Activated gamma-delta T cell treated with Interleukin-2 at 50 U/mL for 16 hours (primary cell): Measurements from ENCODE around the gene USP47.

Experiments used
- DNase-seq: peaks from one replicate; pipeline ENCODE4 v3.0.0-alpha.2; 2020

Gene USP47

DNA sequence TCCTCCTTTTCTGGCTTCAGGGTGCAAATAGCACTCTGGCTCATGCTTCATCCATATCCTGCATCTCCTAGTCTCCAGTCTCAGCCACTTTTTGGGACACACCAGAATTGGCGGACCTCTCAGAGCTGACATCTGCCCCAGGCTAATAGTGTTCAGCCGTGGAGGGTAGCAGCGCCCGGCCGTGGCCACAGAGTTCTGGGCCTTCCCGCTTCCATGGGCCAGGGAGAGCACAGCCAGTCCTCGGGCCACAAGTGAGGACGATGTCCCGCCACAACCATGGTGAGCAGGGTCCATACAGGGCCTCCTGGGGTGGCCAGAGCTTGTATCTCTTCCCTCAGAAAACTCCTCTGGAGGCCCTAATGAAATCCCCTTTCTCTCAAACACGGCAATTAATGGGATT lies 140.7 kb downstream of the USP47 start:
- no peak for DNase-seq

DNA sequence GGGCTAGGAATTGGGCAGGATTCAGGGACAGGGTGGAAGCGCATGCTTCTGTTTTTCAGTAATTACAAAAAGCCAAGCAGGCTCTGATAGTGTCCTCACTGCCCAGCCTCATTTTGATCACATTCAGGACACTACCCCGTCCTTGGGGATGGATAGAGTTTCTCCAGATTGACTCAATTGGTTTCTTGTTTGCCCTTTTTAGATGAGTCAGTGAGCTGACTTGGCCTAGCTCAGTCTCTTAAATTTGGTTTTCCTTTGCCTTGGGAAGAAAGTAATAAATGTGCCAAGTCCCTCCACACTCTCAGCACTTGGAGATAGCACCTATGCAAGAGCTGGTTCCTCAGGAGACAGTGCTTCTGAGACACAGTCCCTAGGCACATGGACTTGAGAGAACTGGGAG lies 141.2 kb downstream of the USP47 start:
- DNase-seq, result no peak

DNA sequence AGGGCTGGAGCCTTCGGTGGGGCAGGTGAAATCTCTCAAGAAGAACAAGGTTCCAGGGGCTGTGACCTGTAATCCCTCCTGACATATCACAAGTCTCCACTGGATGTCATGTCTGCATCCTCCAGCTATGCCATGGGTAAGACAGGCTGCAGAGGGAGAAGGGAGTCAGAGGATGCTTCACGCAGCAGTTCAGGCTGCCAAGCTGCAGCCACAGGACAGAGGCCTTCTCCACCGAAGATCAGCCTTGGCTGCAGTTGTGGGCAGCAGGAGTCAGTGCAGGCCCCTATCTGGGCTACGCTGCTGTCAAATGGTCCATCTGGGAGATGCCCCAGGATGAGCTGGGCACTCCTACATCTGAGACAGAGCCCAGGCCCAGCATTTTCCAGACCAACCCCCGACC lies 141.7 kb downstream of the USP47 start:
- no peak for DNase-seq

DNA sequence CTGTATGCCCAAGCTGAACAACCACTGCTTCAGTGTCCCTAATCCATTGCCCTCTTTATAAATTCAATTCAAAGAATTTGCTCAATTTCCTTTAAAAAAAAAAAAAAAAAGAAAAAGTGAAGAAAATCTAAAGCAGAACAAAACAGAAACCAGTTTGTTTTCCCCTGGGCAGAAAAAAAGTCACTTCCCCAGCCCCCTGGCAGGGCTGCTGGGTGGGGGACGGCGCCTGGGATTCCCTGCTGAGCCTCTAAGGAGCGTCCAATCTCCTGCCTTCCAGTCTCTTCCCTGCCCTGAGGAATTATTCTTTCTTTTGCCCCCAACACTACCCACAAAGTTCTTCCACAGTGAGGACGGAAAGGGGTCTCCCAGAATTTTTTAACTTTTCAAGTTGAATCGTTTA lies 142.8 kb downstream of the USP47 start:
- DNase-seq, result no peak

DNA sequence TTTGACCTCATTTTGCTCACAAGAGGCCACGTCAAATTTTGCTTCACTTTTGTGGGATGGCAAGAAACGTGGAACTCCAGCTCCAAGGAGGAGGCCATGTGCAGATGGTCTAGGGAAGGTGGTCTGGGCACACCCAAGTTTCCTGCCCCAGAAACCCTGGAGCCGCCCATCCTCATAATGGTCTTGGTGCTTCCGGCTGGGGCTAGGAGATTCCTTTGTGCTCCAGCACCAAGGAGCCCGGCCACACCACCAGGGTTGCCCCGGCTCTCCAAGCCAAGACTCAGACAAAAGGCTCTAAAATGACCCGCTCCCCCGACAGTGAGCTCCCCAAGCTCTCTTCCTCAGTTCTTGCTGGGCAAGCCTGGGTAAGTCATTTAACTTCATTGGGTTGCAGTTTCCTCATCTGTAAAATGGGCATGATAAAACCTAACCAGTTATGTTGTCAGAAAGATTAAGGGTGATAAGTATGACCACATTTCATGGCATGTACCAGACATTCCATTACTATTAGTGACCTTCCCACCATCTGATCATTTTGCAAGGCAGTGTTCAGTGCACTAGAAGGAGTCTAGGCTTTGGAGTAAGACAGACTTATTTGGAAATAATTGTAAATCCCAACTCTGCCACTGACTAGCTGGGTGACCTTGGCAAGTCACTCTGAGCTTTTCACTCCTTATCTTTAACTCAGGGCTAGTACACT lies 143.4 kb downstream of the USP47 start:
- no peak for DNase-seq

DNA sequence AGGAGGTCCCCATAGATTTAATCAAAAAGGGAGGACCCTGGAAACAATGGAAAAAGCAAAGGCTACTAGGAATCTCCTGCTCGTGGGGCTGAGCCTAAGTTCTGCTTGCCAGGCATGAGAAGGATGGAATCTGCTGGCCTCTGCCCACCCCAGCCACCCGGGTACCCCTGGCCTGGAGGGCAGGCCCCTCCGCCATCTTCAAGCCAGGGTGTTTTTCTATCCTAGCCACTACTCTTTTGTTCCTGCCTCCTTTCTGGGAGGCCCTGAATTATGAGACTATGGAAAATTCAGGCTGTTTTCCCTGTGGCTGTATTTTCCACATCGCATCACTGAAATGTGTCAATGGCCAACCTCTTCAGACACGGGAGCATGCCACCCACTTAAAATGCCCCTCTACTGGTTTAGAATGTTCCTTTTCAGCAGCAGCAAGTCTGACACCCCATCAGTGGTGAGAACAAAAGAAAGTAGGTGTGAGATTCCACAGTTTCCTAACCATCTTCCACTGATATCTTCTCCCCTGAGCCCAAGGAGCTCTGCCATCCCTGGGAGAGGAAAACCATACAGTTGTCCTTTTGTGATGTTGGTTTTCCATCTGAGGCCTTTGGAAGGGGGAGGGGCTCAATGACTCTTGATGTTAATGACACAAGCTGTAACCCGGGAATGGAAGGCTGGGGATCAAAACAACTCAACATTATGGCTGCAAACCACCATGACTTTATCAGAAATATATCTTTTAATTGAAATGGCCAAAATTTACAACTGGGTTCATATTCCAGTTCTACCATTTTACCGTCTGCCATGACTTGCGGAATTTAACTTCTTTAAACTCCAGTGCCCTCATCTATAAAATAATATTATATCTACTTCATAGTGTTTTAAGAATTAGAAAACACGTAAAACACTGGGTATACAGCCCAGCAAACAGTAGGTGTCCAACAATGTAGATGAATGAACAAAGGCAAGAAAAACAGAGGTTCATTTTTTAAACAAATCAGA lies 144.5 kb downstream of the USP47 start:
- no peak for DNase-seq

DNA sequence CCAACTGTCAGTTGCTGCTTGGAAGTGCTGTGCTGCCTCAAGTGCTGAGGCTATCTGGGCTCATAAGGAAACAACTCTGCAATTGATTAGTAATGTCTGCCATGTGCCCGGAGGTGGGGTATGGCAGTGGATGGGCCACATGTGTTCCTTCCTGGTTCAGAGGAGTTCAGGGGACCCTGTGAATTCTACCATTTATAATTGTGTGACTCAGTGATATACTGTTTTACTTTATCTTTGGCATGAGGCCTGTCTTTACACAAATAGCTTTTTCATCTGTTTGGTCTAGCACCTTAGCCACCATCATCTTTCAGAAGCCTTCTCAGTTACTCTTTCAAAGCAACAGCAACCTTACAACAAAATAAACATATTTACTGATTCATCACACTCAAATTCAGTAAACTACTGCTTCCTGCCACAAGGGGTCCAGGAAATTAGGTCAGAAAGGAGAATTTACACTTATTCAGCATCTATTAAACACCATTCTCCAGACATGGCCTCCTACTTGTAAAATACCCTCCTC lies 145.8 kb downstream of the USP47 start:
- peak; percentile 17 for DNase-seq

DNA sequence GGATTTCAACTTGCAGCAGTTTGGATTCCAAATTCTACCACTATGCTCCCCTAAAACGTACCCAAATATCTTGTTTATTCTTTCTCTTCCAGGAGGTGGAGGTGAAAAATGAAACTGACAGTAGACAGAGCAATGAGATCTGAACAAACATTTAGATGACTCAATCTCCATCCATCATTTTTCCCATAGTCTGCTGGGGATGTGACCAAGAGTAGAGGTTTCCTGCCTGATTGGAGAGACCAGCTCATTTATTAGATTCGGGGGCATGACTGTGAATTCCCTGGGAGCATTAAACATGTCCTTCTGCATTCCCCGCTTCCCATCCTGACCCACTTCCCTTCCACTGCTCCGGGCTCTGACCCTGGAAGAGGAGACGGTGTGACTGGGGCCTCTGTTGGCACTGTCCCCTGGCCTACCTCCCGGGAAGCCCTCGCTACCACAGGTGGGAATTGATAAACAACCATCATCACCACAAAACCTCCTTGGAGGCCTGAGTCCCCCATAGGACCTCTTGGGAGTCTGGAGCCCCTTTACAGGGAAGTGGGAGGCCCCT lies 146.4 kb downstream of the USP47 start:
- no peak for DNase-seq

DNA sequence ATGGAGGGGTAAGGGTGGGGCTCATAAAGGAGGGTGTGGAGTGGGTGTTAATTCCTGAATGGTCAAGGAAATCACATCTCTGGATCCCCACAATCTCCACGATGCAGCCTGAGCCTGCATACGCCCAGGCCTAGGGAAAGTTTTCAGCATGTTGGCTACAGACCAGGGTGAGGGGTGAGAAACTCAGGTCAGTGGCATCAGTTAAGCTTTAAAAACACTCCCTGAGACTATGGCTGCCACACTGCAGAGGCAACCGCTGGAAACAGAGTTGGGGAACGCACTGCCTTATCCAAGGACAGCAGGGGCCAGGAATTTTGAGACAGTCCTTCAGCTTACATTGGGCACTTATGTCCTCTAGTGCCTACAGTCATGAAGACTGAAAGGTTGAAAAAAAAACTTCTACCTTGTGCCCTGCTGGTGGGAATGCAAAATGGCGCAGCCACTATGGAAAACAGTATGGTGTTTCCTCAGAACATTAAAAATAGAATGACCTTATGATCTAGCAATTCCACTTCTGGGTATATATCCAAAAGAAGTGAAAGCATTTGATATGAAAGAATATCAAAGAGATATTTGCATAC lies 147.0 kb downstream of the USP47 start:
- no peak for DNase-seq

DNA sequence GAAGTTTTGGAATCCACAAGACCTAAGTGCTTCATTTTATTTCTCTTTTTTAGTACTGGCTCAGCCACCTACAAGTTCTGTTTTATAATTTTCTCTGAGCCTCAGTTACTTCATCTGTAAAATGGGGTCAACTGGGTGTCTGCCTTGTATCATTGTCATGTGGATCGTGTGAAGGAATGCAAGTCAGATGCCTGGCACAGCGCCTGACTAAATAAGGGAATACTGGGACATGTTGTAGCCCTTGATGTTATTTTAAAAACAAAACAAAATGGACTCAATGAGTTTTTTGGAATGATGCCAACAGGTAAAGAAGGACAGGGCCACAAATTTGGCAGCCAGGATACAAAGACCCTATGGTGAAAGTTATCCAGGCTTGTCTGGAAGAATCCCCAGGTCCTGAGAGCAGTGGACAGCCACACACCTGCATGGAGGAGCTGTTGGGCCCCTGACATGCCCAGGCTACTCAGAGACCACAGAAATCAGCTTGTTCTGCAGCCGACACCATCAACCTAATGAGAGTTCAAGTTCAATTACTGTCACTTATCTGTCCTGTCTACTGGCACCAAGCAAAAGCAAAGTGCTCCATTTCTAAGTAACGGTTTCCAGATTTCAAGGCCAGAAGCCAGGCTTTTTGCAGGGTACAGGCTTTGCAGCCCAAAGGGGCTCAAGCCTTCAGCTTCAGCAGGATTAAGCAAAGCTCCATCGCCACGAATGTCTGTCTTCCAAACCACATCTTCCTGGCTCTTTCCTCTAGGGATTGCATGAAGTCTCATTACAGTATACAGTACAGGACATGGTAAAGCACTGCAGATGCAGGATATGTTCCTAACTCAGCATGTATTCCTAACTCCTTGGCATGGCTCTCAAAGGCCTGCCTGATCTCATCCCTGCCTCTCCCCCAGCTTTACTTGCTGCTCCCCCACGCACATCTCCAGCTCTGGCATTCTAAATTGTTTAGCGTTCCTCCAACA lies 148.3 kb downstream of the USP47 start:
- DNase-seq, result no peak

DNA sequence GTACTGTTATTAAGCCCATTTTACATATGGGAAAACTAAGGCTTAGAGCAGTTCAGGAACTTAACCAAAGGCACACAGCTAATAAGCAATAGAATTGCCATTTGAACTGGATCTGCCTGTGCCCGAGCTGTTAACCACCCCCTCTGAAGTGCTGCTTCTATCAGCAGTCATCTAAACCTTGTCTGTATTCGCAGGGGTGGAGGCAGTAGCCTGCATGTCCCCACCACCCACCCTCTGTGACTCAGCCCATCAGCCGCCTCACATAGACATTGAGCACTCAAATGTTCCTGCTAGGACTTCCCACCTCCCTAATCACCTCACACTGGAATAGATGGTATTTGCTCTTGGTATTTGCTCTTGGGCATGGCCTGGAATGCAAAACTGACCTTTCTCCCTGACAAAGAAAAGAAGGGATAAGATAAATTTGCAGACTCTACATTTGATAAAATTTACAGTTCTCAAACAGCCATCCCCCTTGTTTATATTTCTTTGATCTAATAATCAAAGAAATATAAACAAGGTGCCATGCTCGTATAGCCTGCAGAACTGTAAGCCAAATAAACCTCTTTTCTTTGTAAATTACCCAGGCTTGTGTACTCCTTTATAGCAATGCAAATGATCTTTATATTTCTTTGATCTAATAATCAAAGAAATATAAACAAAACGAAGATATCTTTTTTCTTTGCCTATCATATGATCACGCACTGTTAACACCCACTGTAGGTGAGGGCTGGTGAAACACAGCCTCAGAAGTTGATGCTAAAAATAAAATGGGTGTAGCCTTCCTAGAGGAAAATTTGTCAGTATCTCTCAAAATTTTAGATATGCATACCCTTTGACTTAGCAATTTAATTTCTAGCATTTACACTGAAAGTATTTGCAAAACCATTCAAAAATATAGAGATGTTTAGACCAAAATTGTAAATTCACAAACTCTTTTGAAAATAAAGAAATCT lies 150.8 kb downstream of the USP47 start:
- DNase-seq, result no peak

DNA sequence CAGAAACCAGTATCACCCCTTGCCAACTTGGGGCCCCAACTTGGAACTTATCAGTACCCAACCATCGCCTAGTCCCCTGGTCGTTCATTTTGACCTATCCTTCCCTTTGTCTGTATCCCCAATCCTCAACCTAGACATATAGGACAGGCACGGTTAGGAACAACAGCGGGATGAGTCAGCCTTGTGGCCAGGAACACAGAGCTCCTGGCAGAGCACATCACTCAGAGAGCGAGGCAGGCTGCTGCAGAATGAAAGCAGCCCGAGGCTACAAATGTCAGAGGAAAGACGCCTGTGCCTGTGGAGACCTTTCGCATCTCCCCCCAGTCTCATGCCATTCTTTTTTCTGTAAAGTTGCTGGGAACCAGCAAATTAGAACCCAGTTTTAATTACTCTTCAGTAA lies 152.1 kb downstream of the USP47 start:
- no peak for DNase-seq

DNA sequence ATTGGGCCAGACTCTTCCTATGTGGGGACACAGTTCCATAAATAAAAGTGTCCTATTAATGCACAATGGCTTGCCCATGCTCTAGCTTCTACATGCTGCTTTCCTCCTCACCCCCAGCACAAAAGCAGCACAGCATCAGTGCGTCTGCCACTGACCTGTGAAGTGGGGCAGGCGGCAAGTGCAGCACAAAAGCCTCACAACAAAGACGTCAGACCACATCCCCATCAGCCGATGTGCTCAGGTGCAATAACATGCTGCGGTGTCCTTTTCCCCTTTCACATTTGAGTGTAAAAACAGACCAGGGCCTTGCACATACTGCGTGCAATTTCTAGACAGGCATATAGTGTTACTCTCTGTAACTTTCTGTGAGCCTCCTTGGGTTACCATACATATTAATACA lies 153.8 kb downstream of the USP47 start:
- peak; percentile 62 for DNase-seq

DNA sequence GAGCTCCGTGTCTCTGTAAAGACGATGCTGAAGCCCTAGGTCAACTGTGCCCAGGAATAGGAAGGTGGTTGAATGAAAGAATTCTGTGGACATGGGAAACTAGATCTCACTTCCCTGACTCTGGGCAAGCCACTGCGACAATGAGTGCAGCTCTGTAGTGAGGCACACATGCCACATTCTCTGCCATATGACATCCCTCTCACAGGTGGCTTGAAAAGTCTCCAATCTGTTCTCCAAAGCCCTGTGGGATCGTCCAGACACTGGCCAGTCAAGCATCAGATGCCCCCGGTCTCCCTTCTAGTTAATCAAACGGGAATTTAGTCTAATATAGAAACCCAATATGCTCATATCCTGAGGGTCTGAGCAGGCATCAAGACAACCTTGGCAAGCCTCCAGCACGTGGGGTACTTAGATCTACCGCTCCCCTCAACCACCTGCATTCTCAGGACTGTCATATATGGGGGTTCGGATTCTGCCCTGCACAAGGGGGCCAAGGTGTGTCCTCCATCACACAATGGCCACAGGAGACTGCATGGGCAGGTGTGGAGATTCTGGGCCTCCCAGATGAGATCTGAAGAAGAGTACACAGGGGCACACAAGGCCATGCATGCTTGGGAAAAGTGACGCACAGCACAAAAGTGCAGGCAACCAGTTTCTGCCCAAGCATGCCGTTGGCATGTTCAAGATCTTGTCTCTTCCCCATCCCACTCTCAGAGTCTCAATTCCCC lies 154.7 kb downstream of the USP47 start:
- no peak for DNase-seq

DNA sequence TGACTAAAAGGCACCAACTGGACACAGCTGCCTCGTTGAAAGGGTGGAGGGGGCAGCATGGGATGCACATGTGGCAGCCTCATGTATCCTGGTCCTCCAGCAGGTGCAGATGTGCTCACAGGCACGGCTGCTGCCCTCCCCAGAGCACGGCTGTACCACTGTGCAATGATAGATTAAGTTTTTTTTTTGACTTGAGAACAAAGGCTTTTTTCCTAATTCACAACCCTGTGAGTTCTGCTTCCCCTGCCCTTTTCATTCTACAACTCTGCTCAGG lies 155.2 kb downstream of the USP47 start:
- DNase-seq, result no peak

DNA sequence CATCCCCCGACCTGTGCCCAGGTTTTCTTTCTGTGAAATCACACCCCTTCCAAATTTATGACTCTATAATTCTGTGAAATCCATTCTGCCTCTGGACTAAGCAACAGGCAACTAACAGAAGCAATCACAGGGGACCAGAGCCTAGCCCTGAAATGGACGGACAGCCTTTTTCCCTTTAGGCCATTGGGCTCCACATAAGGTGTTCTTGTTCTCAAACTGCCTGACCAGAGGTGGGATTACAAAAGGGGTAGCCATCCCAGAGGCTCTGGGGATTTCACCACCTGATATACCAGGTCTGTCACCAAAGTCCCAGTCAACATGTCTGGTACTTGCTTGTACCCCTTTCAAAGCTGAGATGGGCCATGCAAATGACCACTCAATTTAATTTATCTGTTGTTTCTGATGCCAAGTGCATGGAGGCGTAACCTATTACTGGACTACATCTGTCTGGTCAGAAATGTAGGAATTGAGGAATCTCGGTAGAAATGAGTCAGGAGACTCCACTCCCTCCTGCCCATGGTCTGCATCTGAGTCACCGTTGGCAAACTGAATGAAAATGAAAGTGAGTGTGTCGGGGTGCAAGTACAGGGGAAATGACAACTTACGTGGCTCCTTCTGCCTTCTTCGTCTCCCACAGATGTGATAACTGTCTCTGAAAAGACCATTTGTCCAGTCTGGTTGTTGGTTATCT lies 156.5 kb downstream of the USP47 start:
- DNase-seq, result no peak

DNA sequence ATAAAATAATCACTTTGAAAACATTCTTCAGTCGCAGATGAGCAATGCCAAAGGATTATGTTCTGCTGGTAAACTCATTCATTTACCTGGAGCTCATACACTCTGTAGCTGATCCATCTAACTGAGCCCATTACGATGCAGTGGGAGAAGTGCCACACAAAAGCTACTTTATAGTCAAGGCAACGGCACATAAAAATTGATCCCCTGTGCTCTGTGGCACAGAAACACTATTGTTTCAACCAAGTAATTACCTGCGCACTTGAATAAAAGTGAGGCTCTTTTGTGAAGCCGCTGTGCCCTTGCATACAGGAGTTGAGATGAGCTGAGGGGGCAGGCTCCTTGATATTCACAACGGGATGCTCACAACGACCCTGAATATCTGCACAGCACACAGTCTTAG lies 159.4 kb downstream of the USP47 start:
- no peak for DNase-seq

DNA sequence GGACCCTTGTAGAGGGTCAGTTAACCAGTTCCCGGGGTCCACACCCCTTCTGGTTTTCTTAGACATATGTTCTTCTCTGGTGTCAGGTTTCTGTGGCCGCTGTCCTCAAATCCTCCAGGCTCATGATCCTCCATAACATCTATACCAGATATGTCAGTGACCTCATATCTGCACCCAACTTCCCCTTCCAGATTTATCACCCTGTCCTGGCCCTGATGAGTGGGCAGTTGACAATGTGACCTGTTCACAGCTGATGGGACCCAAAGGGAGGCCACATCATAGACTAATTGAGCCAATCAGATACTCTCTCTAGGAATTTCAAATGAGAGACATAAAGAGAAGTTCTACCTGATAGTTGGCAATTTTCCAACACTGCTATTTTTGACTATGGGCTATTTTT lies 161.6 kb downstream of the USP47 start:
- DNase-seq, result no peak

DNA sequence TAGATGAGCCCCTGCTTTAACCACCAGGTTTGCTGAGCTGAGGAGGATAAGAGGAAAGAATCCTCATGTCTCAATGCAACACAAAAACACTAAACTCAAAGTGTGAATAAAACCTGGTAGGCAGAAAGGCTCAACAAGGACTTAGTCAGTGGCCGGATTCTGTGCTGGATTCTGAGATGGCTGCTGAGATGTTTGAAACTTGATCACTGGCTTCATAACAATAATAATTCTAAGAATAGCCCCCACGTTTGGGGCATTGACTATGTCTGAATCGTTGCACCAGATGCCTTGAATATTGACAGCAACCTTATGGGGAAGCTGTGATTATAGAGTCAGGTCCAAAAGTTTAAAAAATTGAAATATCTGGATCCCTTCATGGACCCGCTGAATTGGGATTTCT lies 162.0 kb downstream of the USP47 start:
- no peak for DNase-seq

DNA sequence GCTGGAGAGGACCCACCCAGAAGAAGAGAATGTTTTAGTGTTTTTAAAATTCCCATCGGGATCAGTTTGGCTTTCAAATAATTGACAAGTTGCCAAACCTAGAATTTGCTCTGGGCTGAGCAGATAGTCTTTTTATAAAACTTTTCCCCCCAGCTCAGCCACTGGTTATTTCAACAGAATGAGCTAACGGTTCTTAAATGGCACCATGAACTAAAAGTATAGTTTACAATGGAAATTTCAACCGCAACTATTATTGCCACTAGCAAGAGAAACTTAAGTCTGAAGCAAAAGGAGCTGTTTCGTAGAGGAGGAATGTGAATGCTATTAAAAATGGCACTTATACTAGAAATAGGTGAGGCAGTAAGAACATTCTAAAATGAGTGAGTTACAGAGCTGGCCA lies 163.3 kb downstream of the USP47 start:
- DNase-seq, result no peak
